ENCODE results near the gene ATXN10. TPM values are rescaled to one million over a fixed set of nuclear protein-coding genes. Genes with fewer than 3 reads are reported as not detected.

Gene ATXN10
- total and polyA plus RNA-seq, 11 donors, result 55.0 to 192 (median 149) TPM

DNA sequence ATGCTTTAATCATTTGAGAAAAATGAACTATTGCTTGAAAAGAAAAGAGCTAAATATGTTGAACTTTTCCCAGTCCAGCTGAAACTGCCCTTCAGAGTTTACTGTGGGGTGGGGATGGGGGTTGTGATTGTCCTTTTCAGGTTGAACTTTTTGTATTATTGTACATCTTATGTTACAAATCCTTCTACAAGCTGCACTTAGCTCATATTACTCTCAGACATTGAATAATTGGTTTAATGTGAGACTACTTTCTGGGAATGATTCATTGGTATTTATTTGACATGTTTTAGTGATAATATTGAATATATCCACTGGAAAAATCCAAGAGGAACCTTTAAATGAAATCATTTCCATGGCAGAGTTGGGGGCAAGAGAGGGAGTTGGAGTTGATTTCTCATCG, 84.9 kb downstream of the ATXN10 start:
- Histone ChIP-seq H3K4me1 (peaks cover 0 to 20% (median 4%) of the 10 kb centered on the region in 12 donors), H3K27me3 (no peaks in the 10 kb centered on the region), H3K27ac (peak overlapping the region in 1 of 12 donors; percentile 6), H3K4me3 (no peak overlapping the region), H3K36me3 (peaks cover 0 to 11% (median 0%) of the 10 kb centered on the region in 9 donors), H3K9me3 (no peaks in the 10 kb centered on the region)
- TF ChIP-seq, protein P1, sequence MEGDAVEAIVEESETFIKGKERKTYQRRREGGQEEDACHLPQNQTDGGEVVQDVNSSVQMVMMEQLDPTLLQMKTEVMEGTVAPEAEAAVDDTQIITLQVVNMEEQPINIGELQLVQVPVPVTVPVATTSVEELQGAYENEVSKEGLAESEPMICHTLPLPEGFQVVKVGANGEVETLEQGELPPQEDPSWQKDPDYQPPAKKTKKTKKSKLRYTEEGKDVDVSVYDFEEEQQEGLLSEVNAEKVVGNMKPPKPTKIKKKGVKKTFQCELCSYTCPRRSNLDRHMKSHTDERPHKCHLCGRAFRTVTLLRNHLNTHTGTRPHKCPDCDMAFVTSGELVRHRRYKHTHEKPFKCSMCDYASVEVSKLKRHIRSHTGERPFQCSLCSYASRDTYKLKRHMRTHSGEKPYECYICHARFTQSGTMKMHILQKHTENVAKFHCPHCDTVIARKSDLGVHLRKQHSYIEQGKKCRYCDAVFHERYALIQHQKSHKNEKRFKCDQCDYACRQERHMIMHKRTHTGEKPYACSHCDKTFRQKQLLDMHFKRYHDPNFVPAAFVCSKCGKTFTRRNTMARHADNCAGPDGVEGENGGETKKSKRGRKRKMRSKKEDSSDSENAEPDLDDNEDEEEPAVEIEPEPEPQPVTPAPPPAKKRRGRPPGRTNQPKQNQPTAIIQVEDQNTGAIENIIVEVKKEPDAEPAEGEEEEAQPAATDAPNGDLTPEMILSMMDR (IDR thresholded peaks at IDR 0.05), result no peak
- TF ChIP-seq POLR2A (IDR thresholded peaks at IDR 0.05), result no peak
- DNase-seq (no peak), ATAC-seq (no peak)
- WGBS, 4 donors, result 22 to 43% (median 36%) methylated on average over 1 of the region's 1 CpG
- intact Hi-C loops (cut with DNase I), result no loop called here

DNA sequence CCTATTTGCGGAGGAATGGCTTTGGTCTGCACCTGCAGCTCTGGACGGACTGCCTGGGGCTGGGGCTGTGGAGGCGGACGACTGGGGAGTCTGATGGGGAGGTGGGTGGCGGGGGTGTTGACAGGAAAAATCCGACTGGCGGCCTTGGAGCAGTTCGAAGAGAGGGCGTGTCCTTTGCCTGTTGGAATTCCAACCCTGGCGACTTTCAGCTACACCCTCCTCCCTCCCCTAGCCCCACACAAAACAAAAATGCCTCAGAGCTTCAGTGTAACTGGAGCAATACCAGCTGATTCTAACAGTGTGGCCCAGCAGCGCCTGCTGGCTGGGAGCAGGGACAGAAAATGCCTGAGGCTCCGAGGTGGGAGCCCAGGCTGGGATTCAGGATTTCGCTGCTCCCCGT, 85.4 kb downstream of the ATXN10 start:
- no peaks in the 10 kb centered on the region for H3K9me3 ChIP-seq
- intact Hi-C loops (cut with DNase I), result no loop called here
- TF ChIP-seq POLR2A (IDR thresholded peaks at IDR 0.05), result no peak
- TF ChIP-seq, protein P1 (IDR thresholded peaks at IDR 0.05), result peak in 3 of 12 donors; percentile 9 to 35 (median 18)
- peak overlapping the region in 1 of 12 donors; percentile 26 for H3K27ac ChIP-seq
- no peaks in the 10 kb centered on the region for H3K27me3 ChIP-seq
- 43 to 54% (median 50%) methylated on average over 14 of the region's 14 CpGs for WGBS, 4 donors
- peaks cover 0 to 11% (median 0%) of the 10 kb centered on the region in 9 donors for H3K36me3 ChIP-seq
- ATAC-seq, result peak; percentile 45 to 85 (median 80)
- DNase-seq, result peak in 3 of 5 donors; percentile 14 to 31 (median 30)
- peaks cover 0 to 20% (median 4%) of the 10 kb centered on the region in 12 donors for H3K4me1 ChIP-seq
- no peak overlapping the region for H3K4me3 ChIP-seq

DNA sequence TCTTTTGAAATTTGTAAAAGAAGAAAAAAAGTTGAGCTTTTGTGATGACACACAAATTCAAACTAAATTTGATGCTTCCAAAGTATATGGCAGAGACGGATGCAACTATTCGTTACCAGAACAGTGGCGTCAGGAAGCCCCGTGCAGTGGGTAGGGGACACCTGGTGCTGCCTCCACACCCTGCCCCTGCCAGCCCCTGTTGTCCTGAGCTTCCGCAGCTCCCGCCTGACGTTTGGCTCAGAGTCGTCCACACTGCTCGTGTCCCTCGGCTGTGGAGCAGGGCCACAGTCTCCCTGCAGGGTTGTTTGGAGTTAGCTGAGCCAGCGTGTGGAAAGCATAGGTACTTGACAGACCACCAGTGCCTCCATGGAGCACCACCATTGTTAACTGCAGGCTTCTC, 86.3 kb downstream of the ATXN10 start:
- WGBS, 4 donors, result 84 to 92% (median 85%) methylated on average over 11 of the region's 11 CpGs
- ATAC-seq (no peak), DNase-seq (no peak)
- H3K4me1 ChIP-seq, result peaks cover 0 to 20% (median 4%) of the 10 kb centered on the region in 12 donors
- TF ChIP-seq, protein P1 (IDR thresholded peaks at IDR 0.05), result no peak
- no peak for TF ChIP-seq POLR2A (IDR thresholded peaks at IDR 0.05)
- H3K27me3 ChIP-seq, result no peaks in the 10 kb centered on the region
- H3K9me3 ChIP-seq, result no peaks in the 10 kb centered on the region
- peaks cover 0 to 11% (median 0%) of the 10 kb centered on the region in 9 donors for H3K36me3 ChIP-seq
- intact Hi-C loops (cut with DNase I), result no loop called here
- H3K4me3 ChIP-seq, result no peak overlapping the region
- no peak overlapping the region for H3K27ac ChIP-seq

DNA sequence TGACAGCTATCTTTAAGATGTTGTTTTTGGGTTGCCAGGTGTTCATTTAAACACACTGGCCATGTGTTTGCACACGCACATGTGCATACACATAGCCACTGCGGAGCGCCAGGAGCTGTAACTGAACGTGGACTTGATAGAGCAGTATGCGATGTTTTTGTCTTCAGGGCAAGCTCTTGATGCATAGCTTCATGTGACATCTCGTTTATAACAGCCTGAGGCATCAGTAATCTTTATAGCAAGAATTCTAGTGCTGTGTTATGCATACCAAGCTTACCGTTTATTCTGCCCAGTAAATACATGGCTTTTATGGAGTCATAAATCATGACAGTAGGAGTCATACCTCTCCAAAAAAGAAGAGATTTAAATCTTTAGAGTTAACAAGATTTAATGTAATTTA, 87.0 kb downstream of the ATXN10 start:
- peaks cover 0 to 10% (median 0%) of the 10 kb centered on the region in 9 donors for H3K36me3 ChIP-seq
- H3K9me3 ChIP-seq, result no peaks in the 10 kb centered on the region
- H3K4me3 ChIP-seq, result no peak overlapping the region
- no peak for DNase-seq
- WGBS, 4 donors, result 84 to 88% (median 87%) methylated on average over 7 of the region's 7 CpGs
- no peak for TF ChIP-seq POLR2A (IDR thresholded peaks at IDR 0.05)
- TF ChIP-seq, protein P1 (IDR thresholded peaks at IDR 0.05), result no peak
- no peaks in the 10 kb centered on the region for H3K27me3 ChIP-seq
- peaks cover 0 to 20% (median 4%) of the 10 kb centered on the region in 12 donors for H3K4me1 ChIP-seq
- intact Hi-C loops (cut with DNase I), result no loop called here
- no peak for ATAC-seq
- no peak overlapping the region for H3K27ac ChIP-seq
